ENCODE measurements around the gene SOX9. TPM values are rescaled to one million over a fixed set of nuclear protein-coding genes. Genes with fewer than 3 reads are reported as not detected.

SOX9 gene
- total and polyA plus RNA-seq, 2 of the 8 experiments (the other 6 are each of a cell fraction or from before 2014, with no cell fraction given) = 1.9 to 4.9 TPM

DNA sequence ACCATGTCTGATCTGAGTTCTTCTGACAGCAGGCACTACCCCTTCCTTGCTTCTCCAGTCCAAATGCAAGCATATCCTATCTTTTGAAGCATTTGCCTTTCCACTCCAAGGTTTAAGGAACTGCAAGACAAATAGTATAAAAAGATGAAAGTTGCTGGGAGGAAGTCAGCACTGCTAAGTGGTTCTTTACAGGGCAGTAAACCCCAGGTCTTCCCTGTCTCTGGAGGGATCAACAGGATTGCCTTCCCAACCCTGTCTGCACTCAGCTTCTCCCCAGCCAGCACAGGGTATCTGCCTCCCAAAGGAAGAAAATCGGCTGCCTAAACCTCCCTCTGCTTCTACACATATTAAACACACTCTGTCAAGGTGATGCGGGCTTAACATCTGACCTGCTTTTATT is 46.8 kb downstream of the SOX9 start (continued):
- TF ChIP-seq, protein P1, sequence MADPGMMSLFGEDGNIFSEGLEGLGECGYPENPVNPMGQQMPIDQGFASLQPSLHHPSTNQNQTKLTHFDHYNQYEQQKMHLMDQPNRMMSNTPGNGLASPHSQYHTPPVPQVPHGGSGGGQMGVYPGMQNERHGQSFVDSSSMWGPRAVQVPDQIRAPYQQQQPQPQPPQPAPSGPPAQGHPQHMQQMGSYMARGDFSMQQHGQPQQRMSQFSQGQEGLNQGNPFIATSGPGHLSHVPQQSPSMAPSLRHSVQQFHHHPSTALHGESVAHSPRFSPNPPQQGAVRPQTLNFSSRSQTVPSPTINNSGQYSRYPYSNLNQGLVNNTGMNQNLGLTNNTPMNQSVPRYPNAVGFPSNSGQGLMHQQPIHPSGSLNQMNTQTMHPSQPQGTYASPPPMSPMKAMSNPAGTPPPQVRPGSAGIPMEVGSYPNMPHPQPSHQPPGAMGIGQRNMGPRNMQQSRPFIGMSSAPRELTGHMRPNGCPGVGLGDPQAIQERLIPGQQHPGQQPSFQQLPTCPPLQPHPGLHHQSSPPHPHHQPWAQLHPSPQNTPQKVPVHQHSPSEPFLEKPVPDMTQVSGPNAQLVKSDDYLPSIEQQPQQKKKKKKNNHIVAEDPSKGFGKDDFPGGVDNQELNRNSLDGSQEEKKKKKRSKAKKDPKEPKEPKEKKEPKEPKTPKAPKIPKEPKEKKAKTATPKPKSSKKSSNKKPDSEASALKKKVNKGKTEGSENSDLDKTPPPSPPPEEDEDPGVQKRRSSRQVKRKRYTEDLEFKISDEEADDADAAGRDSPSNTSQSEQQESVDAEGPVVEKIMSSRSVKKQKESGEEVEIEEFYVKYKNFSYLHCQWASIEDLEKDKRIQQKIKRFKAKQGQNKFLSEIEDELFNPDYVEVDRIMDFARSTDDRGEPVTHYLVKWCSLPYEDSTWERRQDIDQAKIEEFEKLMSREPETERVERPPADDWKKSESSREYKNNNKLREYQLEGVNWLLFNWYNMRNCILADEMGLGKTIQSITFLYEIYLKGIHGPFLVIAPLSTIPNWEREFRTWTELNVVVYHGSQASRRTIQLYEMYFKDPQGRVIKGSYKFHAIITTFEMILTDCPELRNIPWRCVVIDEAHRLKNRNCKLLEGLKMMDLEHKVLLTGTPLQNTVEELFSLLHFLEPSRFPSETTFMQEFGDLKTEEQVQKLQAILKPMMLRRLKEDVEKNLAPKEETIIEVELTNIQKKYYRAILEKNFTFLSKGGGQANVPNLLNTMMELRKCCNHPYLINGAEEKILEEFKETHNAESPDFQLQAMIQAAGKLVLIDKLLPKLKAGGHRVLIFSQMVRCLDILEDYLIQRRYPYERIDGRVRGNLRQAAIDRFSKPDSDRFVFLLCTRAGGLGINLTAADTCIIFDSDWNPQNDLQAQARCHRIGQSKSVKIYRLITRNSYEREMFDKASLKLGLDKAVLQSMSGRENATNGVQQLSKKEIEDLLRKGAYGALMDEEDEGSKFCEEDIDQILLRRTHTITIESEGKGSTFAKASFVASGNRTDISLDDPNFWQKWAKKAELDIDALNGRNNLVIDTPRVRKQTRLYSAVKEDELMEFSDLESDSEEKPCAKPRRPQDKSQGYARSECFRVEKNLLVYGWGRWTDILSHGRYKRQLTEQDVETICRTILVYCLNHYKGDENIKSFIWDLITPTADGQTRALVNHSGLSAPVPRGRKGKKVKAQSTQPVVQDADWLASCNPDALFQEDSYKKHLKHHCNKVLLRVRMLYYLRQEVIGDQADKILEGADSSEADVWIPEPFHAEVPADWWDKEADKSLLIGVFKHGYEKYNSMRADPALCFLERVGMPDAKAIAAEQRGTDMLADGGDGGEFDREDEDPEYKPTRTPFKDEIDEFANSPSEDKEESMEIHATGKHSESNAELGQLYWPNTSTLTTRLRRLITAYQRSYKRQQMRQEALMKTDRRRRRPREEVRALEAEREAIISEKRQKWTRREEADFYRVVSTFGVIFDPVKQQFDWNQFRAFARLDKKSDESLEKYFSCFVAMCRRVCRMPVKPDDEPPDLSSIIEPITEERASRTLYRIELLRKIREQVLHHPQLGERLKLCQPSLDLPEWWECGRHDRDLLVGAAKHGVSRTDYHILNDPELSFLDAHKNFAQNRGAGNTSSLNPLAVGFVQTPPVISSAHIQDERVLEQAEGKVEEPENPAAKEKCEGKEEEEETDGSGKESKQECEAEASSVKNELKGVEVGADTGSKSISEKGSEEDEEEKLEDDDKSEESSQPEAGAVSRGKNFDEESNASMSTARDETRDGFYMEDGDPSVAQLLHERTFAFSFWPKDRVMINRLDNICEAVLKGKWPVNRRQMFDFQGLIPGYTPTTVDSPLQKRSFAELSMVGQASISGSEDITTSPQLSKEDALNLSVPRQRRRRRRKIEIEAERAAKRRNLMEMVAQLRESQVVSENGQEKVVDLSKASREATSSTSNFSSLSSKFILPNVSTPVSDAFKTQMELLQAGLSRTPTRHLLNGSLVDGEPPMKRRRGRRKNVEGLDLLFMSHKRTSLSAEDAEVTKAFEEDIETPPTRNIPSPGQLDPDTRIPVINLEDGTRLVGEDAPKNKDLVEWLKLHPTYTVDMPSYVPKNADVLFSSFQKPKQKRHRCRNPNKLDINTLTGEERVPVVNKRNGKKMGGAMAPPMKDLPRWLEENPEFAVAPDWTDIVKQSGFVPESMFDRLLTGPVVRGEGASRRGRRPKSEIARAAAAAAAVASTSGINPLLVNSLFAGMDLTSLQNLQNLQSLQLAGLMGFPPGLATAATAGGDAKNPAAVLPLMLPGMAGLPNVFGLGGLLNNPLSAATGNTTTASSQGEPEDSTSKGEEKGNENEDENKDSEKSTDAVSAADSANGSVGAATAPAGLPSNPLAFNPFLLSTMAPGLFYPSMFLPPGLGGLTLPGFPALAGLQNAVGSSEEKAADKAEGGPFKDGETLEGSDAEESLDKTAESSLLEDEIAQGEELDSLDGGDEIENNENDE (IDR thresholded peaks at IDR 0.05; ENCODE audit: insufficient replicate concordance, low read length) = no peak
- TF ChIP-seq SP4 (IDR thresholded peaks at IDR 0.05; ENCODE audit: low read length) = no peak
- no peak for TF ChIP-seq KDM1A (IDR thresholded peaks at IDR 0.05; ENCODE audit: borderline replicate concordance, low read length)
- TF ChIP-seq ATF2 (IDR thresholded peaks at IDR 0.05; ENCODE audit: low read length) = no peak
